Fibroblast of lung (primary cell): ENCODE results near the gene GNG13.

ENCODE experiments used
- CTCF ChIP-seq, 2 donors: IDR thresholded peaks in 1 of 2; conservative IDR thresholded peaks in 1 of 2; 1 replicate in 1 of 2; 2 replicates in 1 of 2; pipeline ENCODE4 v1.5.1; 2011 to 2012; ENCODE audit warnings: low read length in 2 of 2, control low read depth in 1 of 2, inconsistent platforms in 1 of 2, low read depth in 1 of 2, mild to moderate bottlenecking in 1 of 2
- EZH2 ChIP-seq: IDR thresholded peaks from 2 replicates; pipeline ENCODE4 v1.5.1; 2012; ENCODE audit warnings: low read length, control low read depth, mild to moderate bottlenecking; ENCODE audit errors: missing control alignments

- TF ChIP-seq EZH2 (no peak), CTCF (conservative IDR thresholded peaks at IDR 0.05 in 1 of 2, IDR thresholded peaks at IDR 0.05 in 1 of 2; ENCODE audit: low read depth in 1 of 2, low read length in 2 of 2) (no peak)
These were observed 50.0 kb downstream of the GNG13 start for GRCh38 chr16:750485-750884.
